Mucosa of rectum (tissue), 2 donors: ENCODE results near the gene UMODL1.
A peak's percentile ranks its signal among the peaks of the same experiment; 100 is the strongest.
"Not testable (repeated sequence)": the region's sequence is repeated elsewhere in the genome, so short reads cannot be mapped to it uniquely, and the experiment has no call there.

Source experiments
- H3K27ac ChIP-seq, 2 donors: one replicate each; pipeline ENCODE4 v1.7.0; 2013; ENCODE audit warnings: inconsistent platforms in 2 of 2, low read depth in 2 of 2, low read length in 2 of 2
- H3K27me3 ChIP-seq, 2 donors: one replicate each; pipeline ENCODE4 v1.7.0; 2013; ENCODE audit warnings: low read length in 2 of 2; ENCODE audit not compliant: control insufficient read depth in 2 of 2, insufficient read depth in 2 of 2
- H3K36me3 ChIP-seq, 2 donors: one replicate each; pipeline ENCODE4 v1.7.0; 2013; ENCODE audit warnings: low read length in 2 of 2; ENCODE audit not compliant: control insufficient read depth in 2 of 2, insufficient read depth in 2 of 2
- H3K4me1 ChIP-seq, 2 donors: one replicate each; pipeline ENCODE4 v1.7.0; 2013; ENCODE audit warnings: low read length in 2 of 2, mild to moderate bottlenecking in 1 of 2; ENCODE audit not compliant: control insufficient read depth in 2 of 2, insufficient read depth in 2 of 2
- H3K4me3 ChIP-seq, 2 donors: one replicate each; pipeline ENCODE4 v1.7.0; 2013; ENCODE audit warnings: low read length in 2 of 2
- H3K9ac ChIP-seq, 2 donors: one replicate each; pipeline ENCODE4 v1.7.0; 2013; ENCODE audit warnings: low read length in 2 of 2, low read depth in 1 of 2, mild to moderate bottlenecking in 1 of 2
- H3K9me3 ChIP-seq, 2 donors: one replicate each; pipeline ENCODE4 v1.7.0; 2013; ENCODE audit warnings: low read length in 2 of 2; ENCODE audit not compliant: control insufficient read depth in 2 of 2
- donor health status: healthy.
- donor health status: Normal muscosa, but diverticular disease.

The UMODL1 gene

GRCh38 chr21:42111811-42112210 is 40.7 kb downstream of the UMODL1 start:
- Histone ChIP-seq H3K27ac (no peak overlapping the region), H3K36me3 (no peaks in the 10 kb centered on the region), H3K4me3 (no peak overlapping the region), H3K27me3 (no peaks in the 10 kb centered on the region), H3K4me1 (peaks cover 4 to 12% of the 10 kb centered on the region in 2 donors), H3K9me3 (no peaks in the 10 kb centered on the region), H3K9ac (no peak overlapping the region)

- Histone ChIP-seq H3K9ac (no peak overlapping the region), H3K4me3 (no peak overlapping the region), H3K27ac (no peak overlapping the region), H3K36me3 (no peaks in the 10 kb centered on the region), H3K27me3 (no peaks in the 10 kb centered on the region), H3K9me3 (no peaks in the 10 kb centered on the region), H3K4me1 (peaks cover 7 to 14% of the 10 kb centered on the region in 2 donors)
These were observed 41.1 kb downstream of the UMODL1 start for GRCh38 chr21:42112238-42112637.

- H3K27ac ChIP-seq: no peak overlapping the region
These were observed 41.7 kb downstream of the UMODL1 start for GRCh38 chr21:42112857-42113256.

GRCh38 chr21:42113926-42114409 is 42.9 kb downstream of the UMODL1 start:
- Histone ChIP-seq H3K9ac (no peak overlapping the region), H3K36me3 (no peaks in the 10 kb centered on the region), H3K4me3 (no peak overlapping the region), H3K4me1 (peaks cover 5 to 6% of the 10 kb centered on the region in 2 donors), H3K27ac (no peak overlapping the region), H3K9me3 (no peaks in the 10 kb centered on the region), H3K27me3 (peaks cover under 1 to 1% of the 10 kb centered on the region in 2 donors)

More at GRCh38 chr21:42112857-42113256, 41.7 kb downstream of the UMODL1 start:
- H3K27me3 ChIP-seq: no peaks in the 10 kb centered on the region
- peaks cover 6 to 9% of the 10 kb centered on the region in 2 donors for H3K4me1 ChIP-seq
- H3K9ac ChIP-seq: no peak overlapping the region
- no peak overlapping the region for H3K4me3 ChIP-seq
- H3K36me3 ChIP-seq: no peaks in the 10 kb centered on the region
- H3K9me3 ChIP-seq: no peaks in the 10 kb centered on the region

- H3K36me3 ChIP-seq: no peaks in the 10 kb centered on the region
- peaks cover 4 to 5% of the 10 kb centered on the region in 2 donors for H3K27me3 ChIP-seq
- H3K4me3 ChIP-seq: no peak overlapping the region
These were observed 43.5 kb downstream of the UMODL1 start for GRCh38 chr21:42114646-42115045.

GRCh38 chr21:42115136-42115683 is 44.1 kb downstream of the UMODL1 start:
- Histone ChIP-seq H3K27me3 (peaks cover 4 to 5% of the 10 kb centered on the region in 2 donors), H3K9ac (no peak overlapping the region), H3K4me1 (peaks cover 5 to 6% of the 10 kb centered on the region in 2 donors), H3K27ac (no peak overlapping the region), H3K4me3 (no peak overlapping the region), H3K36me3 (no peaks in the 10 kb centered on the region), H3K9me3 (no peaks in the 10 kb centered on the region)

More at GRCh38 chr21:42114646-42115045, 43.5 kb downstream of the UMODL1 start:
- H3K9ac ChIP-seq: no peak overlapping the region
- H3K9me3 ChIP-seq: no peaks in the 10 kb centered on the region
- peaks cover 5 to 6% of the 10 kb centered on the region in 2 donors for H3K4me1 ChIP-seq
- no peak overlapping the region for H3K27ac ChIP-seq

GRCh38 chr21:42116551-42116950 is 45.4 kb downstream of the UMODL1 start:
- H3K27me3 ChIP-seq, H3K9me3 ChIP-seq, H3K36me3 ChIP-seq, H3K4me3 ChIP-seq, H3K9ac ChIP-seq, H3K27ac ChIP-seq, H3K4me1 ChIP-seq: not testable (repeated sequence)

- Histone ChIP-seq H3K4me1 (peaks cover 10 to 14% of the 10 kb centered on the region in 2 donors), H3K9ac (no peak overlapping the region)
These were observed 46.3 kb downstream of the UMODL1 start for GRCh38 chr21:42117229-42117966.

GRCh38 chr21:42117967-42118780 is 47.1 kb downstream of the UMODL1 start:
- peaks cover 4 to 8% of the 10 kb centered on the region in 2 donors for H3K27me3 ChIP-seq
- H3K36me3 ChIP-seq: no peaks in the 10 kb centered on the region
- no peak overlapping the region for H3K9ac ChIP-seq
- H3K27ac ChIP-seq: no peak overlapping the region
- H3K4me3 ChIP-seq: no peak overlapping the region
- H3K4me1 ChIP-seq: peaks cover 10 to 17% of the 10 kb centered on the region in 2 donors
- H3K9me3 ChIP-seq: no peaks in the 10 kb centered on the region

More at GRCh38 chr21:42117229-42117966, 46.3 kb downstream of the UMODL1 start:
- Histone ChIP-seq H3K9me3 (no peaks in the 10 kb centered on the region), H3K27me3 (peaks cover 4 to 6% of the 10 kb centered on the region in 2 donors), H3K36me3 (no peaks in the 10 kb centered on the region), H3K27ac (no peak overlapping the region), H3K4me3 (peak overlapping the region; percentile 15 to 62)

- no peak overlapping the region for H3K9ac ChIP-seq
- H3K36me3 ChIP-seq: no peaks in the 10 kb centered on the region
- no peak overlapping the region for H3K4me3 ChIP-seq
- H3K9me3 ChIP-seq: no peaks in the 10 kb centered on the region
- peaks cover 4 to 10% of the 10 kb centered on the region in 2 donors for H3K27me3 ChIP-seq
- H3K27ac ChIP-seq: no peak overlapping the region
- H3K4me1 ChIP-seq: peaks cover 10 to 17% of the 10 kb centered on the region in 2 donors
These were observed 47.8 kb downstream of the UMODL1 start for GRCh38 chr21:42118901-42119300.
